HepG2 (cell line): Measurements from ENCODE around the gene ASIC3. TPM values are rescaled to one million over a fixed set of nuclear protein-coding genes. Genes with fewer than 3 reads are reported as not detected.

Experiments
- ATAC-seq: fragments of 200-7000 bp; cut with Tn5 transposase; 3 replicates; pipeline ENCODE4 v1.9.1; 2020; ENCODE audit warnings: mild to moderate bottlenecking, moderate library complexity
- BruUV-seq: library from RNA; stranded (reverse); fragments of 400-500 nt; replicated peaks from 2 replicates; lab custom pipeline; 2021; lab: Mats Ljungman, UMichigan
- CTCF ChIA-PET: fragments of 300-600 bp; formaldehyde crosslinking; extraction: SDS; loops from one replicate; lab custom pipeline; 2021; ENCODE audit warnings: low total read pairs, inconsistent platforms, low intra/inter-chr PET ratio; lab: Yijun Ruan, JAX
- POLR2A ChIA-PET: fragments of 350-600 bp; sonication (Branson Sonifier 250); formaldehyde crosslinking; loops from one replicate; lab custom pipeline; 2020; ENCODE audit warnings: antibody characterized with exemption, inconsistent platforms; lab: Yijun Ruan, JAX
- DNase-seq: peaks from one replicate; pipeline ENCODE4 v3.0.0-alpha.2; 2015; ENCODE audit warnings: low spot score
- FAIRE-seq: peaks from 3 replicates; lab custom pipeline; 2011; peaks lifted over from hg19 to GRCh38; lab: Jason Lieb, UNC
- H2AFZ ChIP-seq: one replicate; pipeline ENCODE4 v1.6.1; 2011; ENCODE audit warnings: low read length, inconsistent platforms
- H3K27ac ChIP-seq: fragments of 300-600 bp; 3 replicates; pipeline ENCODE4 v1.8.0; 2011; ENCODE audit warnings: mixed run types, mild to moderate bottlenecking, mixed read lengths, low read length, inconsistent platforms; ENCODE audit not compliant: insufficient read depth; ENCODE audit errors: extremely low read length
- H3K27me3 ChIP-seq, 2 experiments: fragments of 200-600 bp in 1 of 2; 2 replicates in 1 of 2; 3 replicates in 1 of 2; pipeline versions ENCODE4 v1.6.0 to v1.8.0; 2011; ENCODE audit warnings: low read length in 2 of 2, mild to moderate bottlenecking in 2 of 2, moderate library complexity in 2 of 2, inconsistent platforms in 1 of 2; ENCODE audit not compliant: insufficient read depth in 2 of 2, control insufficient read depth in 1 of 2
- H3K36me3 ChIP-seq, 2 experiments: fragments of 200-600 bp in 1 of 2; replicated peaks in 1 of 2; 2 replicates in 1 of 2; 3 replicates in 1 of 2; pipeline versions ENCODE4 v1.5.1 to v1.8.0; 2011; ENCODE audit warnings: low read length in 2 of 2, inconsistent platforms in 1 of 2; ENCODE audit not compliant: insufficient read depth in 2 of 2, control insufficient read depth in 1 of 2
- H3K4me1 ChIP-seq: 2 replicates; pipeline ENCODE4 v1.5.1; 2012; ENCODE audit warnings: low read length, inconsistent platforms; ENCODE audit not compliant: insufficient read depth
- H3K4me2 ChIP-seq: 2 replicates; pipeline ENCODE4 v1.6.0; 2011; ENCODE audit warnings: low read depth, low read length, inconsistent platforms
- H3K4me3 ChIP-seq, 3 experiments: fragments of 200-600 bp in 1 of 3; sonication (generic), shearing (Covaris generic) in 1 of 3; replicated peaks in 1 of 3; 2 replicates each; pipeline ENCODE4 v1.5.1; 2011 to 2016; ENCODE audit warnings: low read length in 3 of 3, inconsistent platforms in 2 of 3, low read depth in 2 of 3, mild to moderate bottlenecking in 2 of 3, control low read depth in 1 of 3, mixed read lengths in 1 of 3; ENCODE audit not compliant: insufficient read depth in 1 of 3
- H3K79me2 ChIP-seq: one replicate; pipeline ENCODE4 v1.6.1; 2011; ENCODE audit warnings: low read length, inconsistent platforms; ENCODE audit not compliant: insufficient read depth
- H3K9ac ChIP-seq: 2 replicates; pipeline ENCODE4 v1.6.0; 2011; ENCODE audit warnings: mild to moderate bottlenecking, low read depth, low read length, inconsistent platforms; ENCODE audit not compliant: insufficient read depth
- H3K9me3 ChIP-seq: 2 replicates; pipeline ENCODE4 v1.5.1; 2012; ENCODE audit warnings: mild to moderate bottlenecking, low read length
- H4K20me1 ChIP-seq: 2 replicates; pipeline ENCODE4 v1.6.0; 2011; ENCODE audit warnings: inconsistent platforms, mild to moderate bottlenecking, low read length, moderate library complexity; ENCODE audit not compliant: insufficient read depth
- ASH2L ChIP-seq: fragments of 300-600, 200-600 bp; sonication (generic); IDR thresholded peaks from 2 replicates; pipeline ENCODE4 v1.7.0; 2017; ENCODE audit warnings: low read depth, mild to moderate bottlenecking, moderate library complexity, mixed read lengths, low read length; ENCODE audit not compliant: insufficient read length
- EED ChIP-seq: sonication (generic); formaldehyde crosslinking; IDR thresholded peaks from 2 replicates; pipeline ENCODE4 v1.5.0; 2020; ENCODE audit warnings: mild to moderate bottlenecking, missing genetic modification reagents
- HNRNPL ChIP-seq: fragments of 200-400 bp; formaldehyde crosslinking; IDR thresholded peaks from 2 replicates; pipeline ENCODE4 v1.6.1; 2017; ENCODE audit warnings: mild to moderate bottlenecking, low read depth, low read length
- NFATC3 ChIP-seq: sonication (generic); formaldehyde crosslinking; IDR thresholded peaks from 2 replicates; pipeline ENCODE4 v1.5.1; 2020; ENCODE audit warnings: mild to moderate bottlenecking, missing genetic modification reagents
- NR2F2 ChIP-seq: IDR thresholded peaks from 2 replicates; pipeline ENCODE4 v1.6.1; 2012; ENCODE audit warnings: low read depth, inconsistent platforms, borderline replicate concordance
- PTBP1 ChIP-seq: fragments of 200-400 bp; formaldehyde crosslinking; IDR thresholded peaks from 2 replicates; pipeline ENCODE4 v1.6.1; 2018; ENCODE audit warnings: low read length, low read depth; ENCODE audit not compliant: poor library complexity, severe bottlenecking
- SP1 ChIP-seq, 2 experiments: fragments of 450-650 bp in 1 of 2; sonication (generic) in 1 of 2; formaldehyde crosslinking in 1 of 2; IDR thresholded peaks; 2 replicates each; pipeline versions ENCODE4 v1.4.0 to v1.6.1; 2016 to 2020; ENCODE audit warnings: missing genetic modification reagents in 1 of 2
- ZNF234 ChIP-seq: sonication (generic); formaldehyde crosslinking; conservative IDR thresholded peaks from 2 replicates; pipeline ENCODE4 v1.5.1; 2020; ENCODE audit warnings: mild to moderate bottlenecking, missing genetic modification reagents
- ZSCAN25 ChIP-seq: sonication (generic); formaldehyde crosslinking; IDR thresholded peaks from 2 replicates; pipeline ENCODE4 v1.8.0; 2022; ENCODE audit warnings: mild to moderate bottlenecking, missing genetic modification reagents
- WGBS: methylation state at CpG from one replicate; pipeline ENCODE4 v1.1.6; 2017; ENCODE audit warnings: low lambda C conversion rate; 5-methylcytosine and 5-hydroxymethylcytosine counted together
- in situ Hi-C: cut with HindIII; loops from 2 replicates; pipeline ENCODE4 v1.10.0; 2017; ENCODE audit warnings: low pct_unique_long_range_greater_than_20kb; ENCODE audit not compliant: extremely low pct_ligation_motif_present
- intact Hi-C: fragments of 100-400 bp; cut with micrococcal nuclease; formaldehyde crosslinking; loops from one replicate; pipeline ENCODE4 v1.10.0; 2022; ENCODE audit not compliant: unreplicated experiment
- polyA plus RNA-seq, 8 experiments: library from polyadenylated mRNA; depleted of rRNA in 3 of 8; stranded (reverse) in 7 of 8; unstranded in 1 of 8; fragments of >200 nt; fragmentation: Illumina TruSeq in 4 of 8; extraction: Trizol in 4 of 8; gene quantifications; 2 replicates each; pipeline versions ENCODE4 v1.2.1 to v1.2.3, GENCODE V29; 2011 to 2016; ENCODE audit warnings: low read depth in 4 of 8, missing spikeins in 1 of 8, mixed read lengths in 1 of 8; ENCODE audit not compliant: insufficient read depth in 1 of 8
- total RNA-seq, 5 experiments: library from RNA; depleted of rRNA; stranded (reverse); fragments of >200 nt; fragmentation: Illumina TruSeq; extraction: Trizol; gene quantifications; 2 replicates each; pipeline ENCODE4 v1.2.3, GENCODE V29; 2016; ENCODE audit warnings: low read depth in 1 of 5
- TF ChIP-seq, protein P1 (sequence below): sonication (generic); formaldehyde crosslinking; IDR thresholded peaks from 2 replicates; pipeline ENCODE4 v1.8.1; 2023; ENCODE audit warnings: missing genetic modification reagents, inconsistent platforms, borderline replicate concordance
- TF ChIP-seq, protein P2 (sequence below): sonication (generic); formaldehyde crosslinking; IDR thresholded peaks from 2 replicates; pipeline ENCODE4 v1.4.0; 2020; ENCODE audit warnings: missing genetic modification reagents, borderline replicate concordance
- TF ChIP-seq, protein P3 (sequence below), 2 experiments: fragments of 450-650 bp in 1 of 2; sonication (generic) in 1 of 2; formaldehyde crosslinking; IDR thresholded peaks; 2 replicates each; pipeline versions ENCODE4 v1.5.0 to v1.8.0; 2020 to 2022; ENCODE audit warnings: mild to moderate bottlenecking in 1 of 2, missing genetic modification reagents in 1 of 2

Gene ASIC3
- total and polyA plus RNA-seq, 2 of the 13 experiments (the other 11 are each of a cell fraction or from before 2014, with no cell fraction given): 0.51 TPM; not detected in 1

DNA sequence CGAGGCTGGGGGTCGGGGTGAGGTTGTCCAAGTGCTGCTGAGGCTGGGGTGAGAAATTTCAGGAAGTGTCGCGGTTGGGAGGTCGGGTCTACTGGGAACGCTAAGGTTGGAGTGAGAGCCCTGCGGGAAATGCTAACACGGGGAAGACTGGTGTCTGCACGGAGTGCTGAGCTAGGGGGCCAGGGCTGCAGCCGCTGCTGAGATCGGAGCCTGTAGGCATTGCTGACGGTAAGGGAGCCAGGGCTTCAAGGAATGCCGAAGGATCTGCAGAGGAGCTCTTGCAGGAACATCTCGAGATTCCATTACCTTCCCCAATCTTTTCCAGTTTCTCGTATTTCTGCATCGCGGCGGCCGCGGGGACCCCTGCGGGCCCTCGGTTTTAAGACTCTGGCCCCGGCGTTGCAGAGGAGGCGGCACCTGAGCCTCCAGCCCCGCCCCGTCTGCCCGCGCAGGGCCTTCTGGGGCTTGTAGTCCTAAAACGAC is 9.2 kb downstream of the ASIC3 start, which contains the start of gene CDK5 (continued):
- TF ChIP-seq ASH2L: peak; percentile 68
- TF ChIP-seq HNRNPL: 0 out of 2 replicates have a peak, but pooled peaks have one; percentile 14
- TF ChIP-seq, protein P1, sequence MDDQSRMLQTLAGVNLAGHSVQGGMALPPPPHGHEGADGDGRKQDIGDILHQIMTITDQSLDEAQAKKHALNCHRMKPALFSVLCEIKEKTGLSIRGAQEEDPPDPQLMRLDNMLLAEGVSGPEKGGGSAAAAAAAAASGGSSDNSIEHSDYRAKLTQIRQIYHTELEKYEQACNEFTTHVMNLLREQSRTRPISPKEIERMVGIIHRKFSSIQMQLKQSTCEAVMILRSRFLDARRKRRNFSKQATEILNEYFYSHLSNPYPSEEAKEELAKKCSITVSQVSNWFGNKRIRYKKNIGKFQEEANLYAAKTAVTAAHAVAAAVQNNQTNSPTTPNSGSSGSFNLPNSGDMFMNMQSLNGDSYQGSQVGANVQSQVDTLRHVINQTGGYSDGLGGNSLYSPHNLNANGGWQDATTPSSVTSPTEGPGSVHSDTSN (CRISPR knock-in tag): no peak
- no peak for TF ChIP-seq ZNF234 (CRISPR knock-in tag)
- no peak for TF ChIP-seq ZSCAN25 (CRISPR knock-in tag)
- no peak for TF ChIP-seq PTBP1

DNA sequence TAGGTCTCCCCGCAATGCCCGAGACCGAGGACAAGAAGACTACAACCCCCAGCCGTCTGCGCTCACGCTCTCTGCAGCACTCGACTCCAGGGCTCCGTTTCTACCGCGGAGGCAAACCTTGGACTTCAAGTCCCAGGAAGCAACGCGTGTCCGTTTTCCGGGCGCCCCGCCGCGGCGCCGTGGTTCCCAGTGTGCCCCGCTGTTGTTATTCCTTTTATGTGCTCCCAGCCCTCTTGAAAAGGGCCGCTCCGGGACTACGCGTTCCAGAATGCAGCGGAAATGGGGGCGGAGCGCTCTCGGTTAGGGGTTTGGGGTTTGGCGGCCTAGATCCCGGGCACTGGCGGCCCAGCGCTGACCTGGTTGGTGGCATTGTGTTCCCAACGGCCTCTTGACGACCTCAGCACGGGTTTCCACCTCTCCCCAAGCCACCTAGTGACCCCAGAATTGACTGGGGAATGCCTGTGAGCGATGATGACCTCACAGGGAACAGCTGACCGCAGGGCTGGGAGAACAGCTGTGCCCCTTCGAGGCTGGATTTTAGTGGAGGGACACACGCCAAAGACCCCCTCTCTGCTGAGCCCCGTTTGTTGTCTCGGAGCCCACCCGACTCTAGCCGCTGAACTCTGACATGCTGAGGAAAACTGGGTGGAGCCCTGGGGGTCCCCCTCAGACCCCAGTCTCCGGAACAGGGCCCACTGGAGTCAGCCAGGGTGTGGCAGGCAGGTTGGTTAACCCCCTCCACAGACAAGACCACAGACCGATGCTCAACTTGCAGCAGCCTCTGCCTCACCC is 9.9 kb downstream of the ASIC3 start:
- FAIRE-seq (peak; percentile 97), DNase-seq (peak; percentile 99), ATAC-seq (peak; percentile 79)
- ChIA-PET CTCF (no interaction called here), POLR2A (interaction anchor here (0.8 to 2.0 kb wide), 7 partner anchors 18 to 49 kb away, joined by 3 to 8 read pairs (median 5); partner anchors contain the start of genes ABCB8, AGAP3, FASTK and TMUB1)
- Histone ChIP-seq H3K9me3 (no peaks in the 10 kb centered on the region), H3K36me3 (0 out of 5 replicates have a peak, but pooled peaks cover 0 to 2% of the 10 kb centered on the region in 2 experiments), H3K9ac (peak overlapping the region; percentile 87), H3K4me1 (peaks cover 42% of the 10 kb centered on the region), H3K27me3 (no peaks in the 10 kb centered on the region; a peak in 1 of 5 replicates), H3K4me2 (peak overlapping the region; percentile 98), H3K79me2 (peaks cover 14% of the 10 kb centered on the region), H2AFZ (no peak overlapping the region), H4K20me1 (no peaks in the 10 kb centered on the region), H3K27ac (peak overlapping the region; percentile 86), H3K4me3 (peak overlapping the region; percentile 69 to 92 (median 90))
- intact Hi-C loops: loop anchor here (1.0 to 2.0 kb wide), 3 partner anchors 29 to 53 kb away; partner anchors contain the start of genes ABCB8 and AGAP3
- 3% methylated on average over 12 of the region's 46 CpGs for WGBS
- in situ Hi-C loops: no loop called here
- BruUV-seq: TSS peak; percentile 79
- peak; percentile 11; the same call in 1 of the 2 replicates for TF ChIP-seq NR2F2
- TF ChIP-seq NFATC3 (CRISPR knock-in tag): 0 out of 2 replicates have a peak, but pooled peaks have one; percentile 64
- TF ChIP-seq EED (CRISPR knock-in tag): no peak
- TF ChIP-seq, protein P2, sequence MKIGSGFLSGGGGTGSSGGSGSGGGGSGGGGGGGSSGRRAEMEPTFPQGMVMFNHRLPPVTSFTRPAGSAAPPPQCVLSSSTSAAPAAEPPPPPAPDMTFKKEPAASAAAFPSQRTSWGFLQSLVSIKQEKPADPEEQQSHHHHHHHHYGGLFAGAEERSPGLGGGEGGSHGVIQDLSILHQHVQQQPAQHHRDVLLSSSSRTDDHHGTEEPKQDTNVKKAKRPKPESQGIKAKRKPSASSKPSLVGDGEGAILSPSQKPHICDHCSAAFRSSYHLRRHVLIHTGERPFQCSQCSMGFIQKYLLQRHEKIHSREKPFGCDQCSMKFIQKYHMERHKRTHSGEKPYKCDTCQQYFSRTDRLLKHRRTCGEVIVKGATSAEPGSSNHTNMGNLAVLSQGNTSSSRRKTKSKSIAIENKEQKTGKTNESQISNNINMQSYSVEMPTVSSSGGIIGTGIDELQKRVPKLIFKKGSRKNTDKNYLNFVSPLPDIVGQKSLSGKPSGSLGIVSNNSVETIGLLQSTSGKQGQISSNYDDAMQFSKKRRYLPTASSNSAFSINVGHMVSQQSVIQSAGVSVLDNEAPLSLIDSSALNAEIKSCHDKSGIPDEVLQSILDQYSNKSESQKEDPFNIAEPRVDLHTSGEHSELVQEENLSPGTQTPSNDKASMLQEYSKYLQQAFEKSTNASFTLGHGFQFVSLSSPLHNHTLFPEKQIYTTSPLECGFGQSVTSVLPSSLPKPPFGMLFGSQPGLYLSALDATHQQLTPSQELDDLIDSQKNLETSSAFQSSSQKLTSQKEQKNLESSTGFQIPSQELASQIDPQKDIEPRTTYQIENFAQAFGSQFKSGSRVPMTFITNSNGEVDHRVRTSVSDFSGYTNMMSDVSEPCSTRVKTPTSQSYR (CRISPR knock-in tag): 0 out of 2 replicates have a peak, but pooled peaks have one; percentile 10
- no peak for TF ChIP-seq SP1 (IDR thresholded peaks at IDR 0.05)
- TF ChIP-seq SP1 (CRISPR knock-in tag; IDR thresholded peaks at IDR 0.05): peak; percentile 54; the same call in 1 of the 2 replicates
- TF ChIP-seq, protein P3, sequence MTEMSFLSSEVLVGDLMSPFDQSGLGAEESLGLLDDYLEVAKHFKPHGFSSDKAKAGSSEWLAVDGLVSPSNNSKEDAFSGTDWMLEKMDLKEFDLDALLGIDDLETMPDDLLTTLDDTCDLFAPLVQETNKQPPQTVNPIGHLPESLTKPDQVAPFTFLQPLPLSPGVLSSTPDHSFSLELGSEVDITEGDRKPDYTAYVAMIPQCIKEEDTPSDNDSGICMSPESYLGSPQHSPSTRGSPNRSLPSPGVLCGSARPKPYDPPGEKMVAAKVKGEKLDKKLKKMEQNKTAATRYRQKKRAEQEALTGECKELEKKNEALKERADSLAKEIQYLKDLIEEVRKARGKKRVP (CRISPR knock-in tag; IDR thresholded peaks at IDR 0.05): no peak
